ENCODE data around the gene VTI1A. TPM values are rescaled to one million over a fixed set of nuclear protein-coding genes. Genes with fewer than 3 reads are reported as not detected.

Gene VTI1A
- total RNA-seq, 1 experiment from 2014 or later: 12.0 TPM

DNA sequence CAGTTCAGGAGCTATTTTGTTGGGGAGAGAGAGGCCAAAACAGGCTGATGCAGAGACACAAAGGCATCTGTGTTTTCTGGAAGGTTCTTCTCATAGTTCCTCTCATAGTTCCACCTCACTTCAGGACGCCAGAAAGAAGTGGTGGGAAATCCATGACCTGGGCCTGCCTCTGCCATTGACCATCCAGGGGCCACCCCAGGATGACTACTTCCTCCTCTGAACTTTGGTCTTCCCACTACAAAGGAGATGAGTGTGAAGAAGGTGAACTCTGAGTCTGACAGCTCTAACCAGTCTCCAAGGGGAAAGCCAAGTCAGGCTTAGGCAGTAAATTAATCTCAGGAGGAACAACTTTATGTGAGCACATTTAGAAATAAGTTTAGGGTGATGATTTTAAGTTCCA lies 327.2 kb downstream of the VTI1A start:
- DNase-seq: no peak
- no peaks in the 10 kb centered on the region for H3K27me3 ChIP-seq
- H3K4me3 ChIP-seq: no peak overlapping the region
- no peaks in the 10 kb centered on the region for H3K36me3 ChIP-seq
- no peaks in the 10 kb centered on the region for H3K9me3 ChIP-seq

DNA sequence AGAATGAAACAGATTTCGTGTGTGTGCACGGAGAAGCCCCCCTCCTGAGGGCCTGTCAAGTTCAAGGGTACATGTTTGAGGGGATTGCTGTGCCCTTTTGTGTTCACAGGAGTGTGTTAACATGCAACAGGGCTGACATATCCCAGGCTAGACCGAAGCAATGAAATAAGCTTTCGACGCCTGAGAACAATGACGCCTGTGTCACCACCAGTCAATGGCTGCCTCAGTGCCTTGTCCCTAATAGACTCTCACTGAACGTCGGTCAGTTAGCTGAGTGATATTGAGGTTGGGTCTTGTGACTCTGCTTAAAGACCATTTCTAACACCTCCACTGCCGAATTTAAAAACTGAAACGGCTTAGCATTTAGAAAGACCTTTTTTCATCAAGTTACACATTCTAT lies 327.8 kb downstream of the VTI1A start:
- Histone ChIP-seq H3K27me3 (no peaks in the 10 kb centered on the region), H3K9me3 (no peaks in the 10 kb centered on the region), H3K36me3 (no peaks in the 10 kb centered on the region), H3K4me3 (no peak overlapping the region)
- DNase-seq: no peak

DNA sequence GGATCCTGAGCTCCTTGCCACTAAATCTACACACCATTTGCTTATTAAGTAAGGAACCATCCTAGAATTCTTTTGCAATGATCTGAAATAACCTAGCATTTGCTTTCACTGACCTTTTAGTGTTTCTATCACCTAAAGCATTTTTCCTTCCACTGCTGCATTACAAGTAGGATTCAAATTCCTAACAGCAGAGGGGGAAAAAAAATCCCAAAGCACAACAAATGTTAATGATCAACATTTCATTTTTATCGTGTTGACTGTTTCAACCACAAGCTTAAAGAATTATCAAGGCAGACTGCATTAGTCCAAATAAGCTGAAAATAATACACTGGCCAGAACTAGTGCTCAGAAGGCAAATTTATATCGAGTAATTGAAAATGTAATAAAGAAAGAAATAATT lies 328.4 kb downstream of the VTI1A start:
- no peak for DNase-seq
- Histone ChIP-seq H3K9me3 (no peaks in the 10 kb centered on the region), H3K36me3 (no peaks in the 10 kb centered on the region), H3K4me3 (no peak overlapping the region), H3K27me3 (no peaks in the 10 kb centered on the region)

DNA sequence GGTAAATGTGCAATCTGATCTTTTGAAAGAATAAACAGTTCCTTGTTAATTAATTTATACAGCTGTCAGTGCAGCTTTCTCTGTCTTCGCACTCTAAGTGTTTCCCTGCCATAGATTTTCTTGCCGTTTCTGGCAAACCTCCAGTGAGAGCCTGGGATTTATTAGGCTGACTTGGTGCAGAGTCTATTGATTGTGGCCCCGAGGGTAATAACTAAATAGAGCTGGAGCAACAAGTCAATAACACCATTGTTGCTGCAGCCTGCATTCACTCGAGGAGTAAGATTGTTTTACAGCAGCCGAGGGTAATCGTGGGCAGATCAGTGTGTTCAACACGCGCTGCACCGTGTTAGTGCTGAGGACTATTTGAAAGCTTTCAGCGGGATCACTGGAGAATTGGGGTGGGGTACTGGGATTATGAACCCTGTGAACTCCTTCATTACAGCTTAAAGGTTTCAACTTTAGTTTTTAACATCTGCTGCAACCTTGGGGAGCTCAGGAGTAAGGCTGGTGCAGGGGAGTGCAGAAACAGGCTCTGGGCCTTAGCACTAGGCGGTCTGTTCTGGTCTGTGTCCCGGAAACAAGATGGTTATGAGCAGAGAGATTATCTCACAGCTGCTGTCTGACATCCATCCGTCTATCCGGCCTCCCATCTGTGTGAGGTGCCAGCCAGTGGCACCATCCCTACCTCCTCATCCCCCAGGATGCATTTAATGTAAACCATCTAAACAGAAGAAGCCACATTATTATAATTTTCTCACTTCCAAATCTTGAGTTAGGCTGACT lies 329.1 kb downstream of the VTI1A start:
- Histone ChIP-seq H3K9me3 (no peaks in the 10 kb centered on the region), H3K36me3 (no peaks in the 10 kb centered on the region), H3K27me3 (no peaks in the 10 kb centered on the region), H3K4me3 (no peak overlapping the region)
- DNase-seq: no peak

DNA sequence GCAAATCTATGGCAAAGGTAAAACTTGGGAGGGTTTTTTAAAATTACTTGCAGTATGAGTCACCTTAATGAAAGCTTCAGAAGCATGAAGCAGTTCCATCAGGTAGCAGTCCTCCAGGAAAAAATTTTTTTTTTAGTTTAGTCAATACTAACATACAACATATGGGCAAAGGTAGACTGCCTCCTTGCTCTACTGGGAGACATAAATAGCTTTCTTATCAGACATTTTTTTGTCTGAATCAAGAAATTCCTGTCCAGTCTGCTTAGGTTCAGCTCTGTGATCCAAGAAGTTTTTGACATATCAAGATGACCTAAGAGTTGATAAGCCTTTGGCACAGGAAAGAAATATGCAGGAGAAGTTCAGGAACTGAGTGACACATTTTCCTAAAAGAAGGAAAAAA lies 331.6 kb downstream of the VTI1A start:
- no peaks in the 10 kb centered on the region for H3K9me3 ChIP-seq
- no peak overlapping the region for H3K4me3 ChIP-seq
- H3K27me3 ChIP-seq: no peaks in the 10 kb centered on the region
- no peak for DNase-seq
- no peaks in the 10 kb centered on the region for H3K36me3 ChIP-seq

DNA sequence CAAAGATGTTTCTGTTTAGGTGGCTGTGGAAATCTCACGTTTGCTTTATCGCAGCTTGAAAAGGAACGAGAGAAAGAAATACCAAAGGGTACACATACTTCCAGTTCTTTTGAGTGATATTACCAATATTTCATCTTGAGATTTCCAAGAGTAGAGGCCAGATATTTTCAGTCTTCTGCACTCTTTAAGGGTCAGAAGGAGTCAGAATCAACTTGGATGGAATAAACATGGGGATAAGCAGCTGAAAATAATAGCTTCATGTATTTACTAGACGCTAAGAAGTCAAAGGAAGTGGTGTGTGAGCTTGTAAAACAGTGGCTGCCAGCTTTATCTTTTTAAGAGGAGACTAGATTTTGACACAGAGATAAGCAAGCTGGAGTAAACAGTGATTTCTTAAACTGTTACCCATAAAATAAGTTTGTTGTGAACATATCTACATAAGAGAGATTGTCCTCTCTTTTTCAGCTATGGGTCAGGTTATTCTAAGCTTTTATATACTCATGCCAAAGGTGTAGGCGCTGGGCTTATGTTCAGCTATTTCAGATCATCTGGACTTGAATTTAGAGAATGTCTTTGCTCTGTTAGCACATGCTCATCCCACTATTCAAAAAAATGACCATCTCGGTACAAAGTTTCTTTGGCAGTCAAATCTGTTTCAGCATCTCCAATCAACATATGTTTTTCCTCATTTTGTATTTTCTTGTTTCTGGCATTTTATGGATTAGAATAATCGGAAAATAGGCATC lies 332.2 kb downstream of the VTI1A start:
- no peaks in the 10 kb centered on the region for H3K27me3 ChIP-seq
- H3K4me3 ChIP-seq: no peak overlapping the region
- no peaks in the 10 kb centered on the region for H3K9me3 ChIP-seq
- H3K36me3 ChIP-seq: no peaks in the 10 kb centered on the region
- no peak for DNase-seq

DNA sequence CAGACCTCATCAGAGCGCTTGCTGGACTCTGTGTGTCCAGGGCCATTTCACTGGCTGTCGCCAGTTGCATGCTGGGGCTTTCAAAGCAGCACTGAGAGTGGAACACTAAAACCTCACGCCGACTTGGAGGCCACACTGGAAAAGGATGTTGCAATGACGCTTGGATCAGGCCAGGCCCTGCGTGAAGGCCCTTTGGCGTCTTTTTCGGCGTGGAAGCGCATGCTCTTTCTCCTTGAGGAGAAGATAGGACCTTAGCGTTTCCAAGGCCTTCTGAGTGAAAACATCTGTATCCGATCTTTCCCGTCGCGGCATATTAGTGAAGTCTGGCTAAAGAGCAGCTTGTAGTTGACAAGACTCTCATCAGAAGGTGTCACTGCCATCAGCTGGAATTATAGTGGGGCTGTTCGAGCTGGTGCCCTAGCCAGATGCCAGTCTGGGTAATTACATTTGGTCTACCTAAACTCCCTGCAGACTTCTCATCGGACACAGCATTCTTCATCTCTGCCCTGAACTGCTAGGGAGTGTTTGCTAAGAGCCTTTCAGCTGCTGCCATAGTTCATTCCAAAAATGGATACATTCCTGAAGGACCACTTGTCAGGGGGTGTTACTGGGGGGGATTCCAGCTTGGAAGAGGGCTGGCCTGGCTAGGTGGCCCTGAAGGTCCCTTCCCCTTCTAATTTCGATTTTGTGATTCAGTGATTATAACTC lies 335.3 kb downstream of the VTI1A start:
- no peaks in the 10 kb centered on the region for H3K36me3 ChIP-seq
- no peak for DNase-seq
- H3K9me3 ChIP-seq: no peaks in the 10 kb centered on the region
- H3K4me3 ChIP-seq: no peak overlapping the region
- no peaks in the 10 kb centered on the region for H3K27me3 ChIP-seq

DNA sequence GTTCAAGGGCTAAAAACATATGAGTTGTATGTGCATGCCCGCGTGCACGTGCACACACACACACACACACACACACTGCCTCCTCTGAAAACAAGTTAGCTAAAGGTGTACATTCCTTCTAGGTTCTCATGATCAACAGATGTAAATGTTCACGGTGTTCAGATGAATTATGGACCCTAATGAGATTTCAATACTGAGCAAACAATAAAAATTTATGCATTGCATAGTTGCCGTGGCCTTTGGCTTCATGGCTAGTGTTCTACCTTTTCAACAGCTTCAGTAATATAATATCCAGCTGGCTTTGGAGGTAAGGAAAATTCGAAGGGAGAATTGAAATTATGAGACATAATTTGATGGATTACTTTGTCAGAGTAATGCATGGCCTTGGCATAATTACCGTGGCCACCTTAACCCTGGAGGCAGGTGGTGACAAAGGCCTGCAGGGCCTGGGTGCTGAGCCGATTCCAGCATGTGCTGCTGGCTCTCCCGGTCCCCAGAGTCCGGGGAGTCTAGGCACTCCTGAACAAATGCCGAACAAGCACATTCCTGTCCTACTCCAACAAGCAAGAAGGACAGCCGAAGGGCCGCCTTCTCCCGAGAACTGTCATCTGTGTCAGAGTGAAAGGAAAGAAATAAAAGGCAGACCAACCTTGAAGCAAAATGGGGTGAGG lies 336.5 kb downstream of the VTI1A start:
- no peak for DNase-seq
- Histone ChIP-seq H3K27me3 (no peaks in the 10 kb centered on the region), H3K36me3 (no peaks in the 10 kb centered on the region), H3K9me3 (no peaks in the 10 kb centered on the region), H3K4me3 (no peak overlapping the region)

DNA sequence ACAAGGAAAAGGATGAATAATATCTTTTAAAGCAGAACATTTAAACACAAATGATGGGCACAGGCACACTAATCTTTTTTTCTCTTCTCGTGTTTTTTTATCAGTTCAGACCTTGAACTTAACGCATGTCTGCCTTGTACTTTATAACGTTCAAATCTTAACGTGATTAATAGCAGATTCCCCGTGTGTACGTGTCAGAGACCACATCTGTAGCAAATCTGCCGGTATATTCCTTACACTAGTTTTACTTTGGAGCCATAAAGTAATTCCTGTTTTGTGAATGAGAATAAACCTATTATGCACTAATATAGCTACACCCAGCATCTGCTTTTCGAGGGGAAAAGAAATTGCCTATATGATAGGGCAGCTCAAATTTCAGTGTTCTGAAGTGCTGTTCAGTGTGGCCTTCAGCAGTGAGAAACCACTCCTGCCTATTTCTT lies 337.0 kb downstream of the VTI1A start:
- no peak for DNase-seq
- Histone ChIP-seq H3K4me3 (no peak overlapping the region), H3K36me3 (no peaks in the 10 kb centered on the region), H3K27me3 (no peaks in the 10 kb centered on the region), H3K9me3 (no peaks in the 10 kb centered on the region; the same call in 1 of the 2 replicates)

DNA sequence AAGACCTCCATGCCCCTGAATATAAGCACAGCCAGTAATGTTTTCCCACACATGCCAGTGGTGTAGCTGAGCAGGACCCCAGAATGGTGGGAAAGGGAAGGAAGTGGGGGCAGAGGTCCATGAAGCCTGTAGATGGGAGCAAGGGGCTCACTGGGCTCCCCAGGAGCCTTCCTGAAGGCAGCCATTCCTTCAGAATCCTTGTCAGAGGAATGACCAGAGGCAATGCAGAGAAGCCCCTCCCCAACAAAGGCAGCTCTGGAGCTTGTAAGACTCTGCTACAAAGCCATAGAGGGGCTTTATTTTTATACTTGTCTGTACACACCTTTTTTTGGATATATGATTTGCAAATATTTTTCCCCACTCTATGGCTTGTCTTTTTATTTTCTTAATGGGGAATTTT lies 338.1 kb downstream of the VTI1A start:
- Histone ChIP-seq H3K36me3 (no peaks in the 10 kb centered on the region), H3K4me3 (no peak overlapping the region), H3K27me3 (no peaks in the 10 kb centered on the region), H3K9me3 (peaks cover 3% of the 10 kb centered on the region)
- no peak for DNase-seq

DNA sequence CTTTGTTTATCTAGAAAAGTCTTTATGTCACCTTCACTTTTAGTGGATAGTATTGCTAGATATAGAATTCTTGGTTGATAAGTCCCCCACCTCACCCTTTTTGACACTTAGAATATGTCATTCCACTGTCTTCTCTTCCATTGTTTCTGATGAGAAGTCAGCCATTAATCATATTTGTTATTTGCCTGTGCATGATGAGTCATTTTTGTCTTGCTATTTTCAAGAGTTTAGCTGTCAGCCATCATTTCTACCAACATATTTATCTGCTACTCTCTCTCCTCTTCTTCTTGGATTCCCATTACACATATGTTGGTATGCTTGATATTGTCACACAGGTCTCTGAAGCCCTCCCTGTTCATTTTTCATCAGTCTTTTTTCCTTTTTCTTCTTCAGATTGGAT lies 342.2 kb downstream of the VTI1A start:
- Histone ChIP-seq H3K36me3 (no peaks in the 10 kb centered on the region), H3K4me3 (no peak overlapping the region), H3K9me3 (peaks cover 5% of the 10 kb centered on the region), H3K27me3 (no peaks in the 10 kb centered on the region)
- no peak for DNase-seq

DNA sequence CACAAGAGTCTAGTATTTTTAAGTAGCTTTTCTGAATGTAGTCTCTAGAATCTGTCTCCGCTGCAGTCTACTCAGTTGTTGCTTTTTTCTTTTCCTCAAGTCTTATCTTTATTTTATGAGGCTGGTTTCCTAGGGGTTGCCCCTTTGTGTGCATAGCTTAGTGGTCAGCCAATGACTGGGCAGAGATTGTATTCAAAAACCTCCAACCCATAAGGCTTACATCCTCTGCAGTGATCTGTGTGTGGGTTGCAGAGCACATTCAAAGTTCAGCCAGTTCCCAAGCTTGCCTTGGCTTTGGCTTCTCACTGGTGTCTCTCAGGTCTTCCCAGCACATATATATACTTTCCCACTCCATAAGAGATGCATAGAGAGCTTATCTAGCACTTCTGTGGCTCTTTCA lies 343.0 kb downstream of the VTI1A start:
- Histone ChIP-seq H3K36me3 (no peaks in the 10 kb centered on the region), H3K27me3 (no peaks in the 10 kb centered on the region), H3K4me3 (no peak overlapping the region), H3K9me3 (peaks cover 5% of the 10 kb centered on the region)
- no peak for DNase-seq

DNA sequence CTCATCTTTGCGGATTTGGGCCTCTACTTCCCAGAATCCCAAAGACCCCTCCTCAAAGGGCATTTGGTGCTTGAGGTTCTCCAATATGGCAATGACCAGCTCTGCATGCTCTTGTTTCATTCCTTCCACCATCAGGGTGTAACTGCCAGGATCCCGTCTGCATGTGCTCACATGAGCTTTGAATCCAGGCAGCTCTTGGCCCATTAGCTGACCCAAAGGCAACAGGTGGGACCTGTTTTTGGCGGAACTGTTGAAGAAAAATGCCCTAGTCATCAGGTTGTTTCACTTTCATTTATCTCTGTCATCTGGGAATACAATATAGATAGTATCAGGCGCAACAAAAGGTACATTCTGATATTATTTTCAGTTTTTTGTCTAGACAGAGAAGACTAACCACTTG lies 343.9 kb downstream of the VTI1A start:
- Histone ChIP-seq H3K36me3 (no peaks in the 10 kb centered on the region), H3K4me3 (no peak overlapping the region), H3K27me3 (no peaks in the 10 kb centered on the region), H3K9me3 (peaks cover 5% of the 10 kb centered on the region)
- no peak for DNase-seq

DNA sequence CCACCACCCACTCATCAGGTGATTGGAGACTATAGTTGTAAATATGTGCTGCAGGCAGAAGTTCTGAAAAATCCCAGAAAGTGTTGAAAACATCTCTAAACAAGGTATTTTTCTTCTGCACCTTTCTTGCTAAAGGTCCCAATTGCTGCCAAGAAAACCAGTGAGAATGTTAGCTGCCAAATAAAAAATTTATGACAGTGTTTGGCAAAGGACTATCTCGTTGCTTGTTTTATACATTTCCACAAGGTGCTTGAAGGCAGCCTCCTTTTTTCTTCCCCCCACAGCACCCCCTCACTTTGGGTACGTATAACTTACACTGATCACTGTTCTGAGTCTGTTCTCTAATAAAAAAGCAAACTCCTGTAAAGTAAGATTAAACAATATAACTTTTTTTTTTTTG lies 344.4 kb downstream of the VTI1A start:
- no peaks in the 10 kb centered on the region for H3K36me3 ChIP-seq
- H3K27me3 ChIP-seq: no peaks in the 10 kb centered on the region
- no peak overlapping the region for H3K4me3 ChIP-seq
- no peak for DNase-seq
- H3K9me3 ChIP-seq: peaks cover 5% of the 10 kb centered on the region

DNA sequence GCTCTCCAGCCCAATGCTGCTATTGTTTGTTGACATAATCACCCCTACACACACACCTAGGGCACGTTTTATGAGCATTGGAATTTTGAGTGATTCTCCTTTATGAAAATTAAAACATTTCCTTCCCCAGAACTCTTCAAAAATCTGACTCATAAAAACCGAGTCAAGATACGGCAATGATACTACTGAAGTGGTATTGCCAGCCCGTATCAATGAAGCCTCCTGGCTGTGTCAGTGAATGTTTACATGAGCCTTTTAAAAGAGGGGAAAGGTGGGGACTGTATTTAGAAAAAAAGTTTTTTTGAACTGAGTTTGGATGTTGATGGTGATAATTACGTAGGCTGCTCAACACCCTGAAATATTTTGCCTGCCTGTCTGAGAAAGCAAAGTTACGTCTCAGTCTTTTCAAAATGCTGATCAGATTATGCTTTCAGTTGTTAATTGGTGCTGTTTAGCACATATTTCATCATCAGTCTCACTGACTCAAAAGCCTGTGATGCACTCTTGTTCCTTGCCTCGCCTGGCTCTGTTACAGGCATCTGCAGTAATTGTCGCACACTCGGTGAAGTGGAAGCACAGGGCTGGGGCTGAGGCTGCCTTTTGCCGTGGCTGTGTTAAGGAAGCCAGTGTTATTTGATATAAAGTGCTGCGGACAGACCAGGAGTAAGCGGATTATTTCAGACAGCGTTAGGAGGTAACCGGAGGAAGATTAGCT lies 345.6 kb downstream of the VTI1A start:
- Histone ChIP-seq H3K4me3 (no peak overlapping the region), H3K27me3 (no peaks in the 10 kb centered on the region), H3K36me3 (no peaks in the 10 kb centered on the region), H3K9me3 (peaks cover 5% of the 10 kb centered on the region)
- peak; percentile 12 for DNase-seq

DNA sequence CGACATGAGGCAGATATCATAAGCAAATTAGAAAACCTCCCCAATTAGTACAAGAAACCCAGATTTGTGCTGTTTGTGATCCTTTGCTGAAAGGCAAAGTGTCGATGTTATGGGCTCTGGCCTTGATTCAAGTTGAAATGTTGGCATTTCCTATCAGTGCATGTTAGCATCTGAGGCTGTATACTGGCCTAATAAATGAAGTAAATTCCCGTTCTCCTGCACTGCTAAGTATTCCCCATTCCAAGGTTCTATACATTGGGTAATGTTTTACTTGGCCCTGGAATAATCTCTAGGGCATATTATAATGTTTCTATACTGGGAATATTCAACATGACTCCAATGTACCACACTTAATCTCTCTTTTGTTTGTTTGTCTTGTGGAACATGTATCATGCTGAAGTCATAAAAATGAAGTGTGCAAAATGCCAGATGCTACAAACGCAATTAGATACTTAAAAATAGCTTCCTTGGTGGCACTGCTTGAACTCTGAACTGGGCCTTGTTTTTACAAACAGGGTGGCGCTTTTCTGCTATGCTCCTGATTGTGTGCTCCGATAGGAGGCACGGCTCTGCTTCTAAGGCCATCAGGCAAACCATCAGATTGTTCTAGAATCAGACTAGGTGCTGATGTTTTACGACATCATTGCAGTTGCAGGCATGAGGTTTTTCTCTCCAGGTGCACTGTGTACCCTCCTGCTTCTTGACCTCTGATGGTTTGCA lies 346.3 kb downstream of the VTI1A start:
- H3K27me3 ChIP-seq: no peaks in the 10 kb centered on the region
- H3K9me3 ChIP-seq: peaks cover 5% of the 10 kb centered on the region
- no peak overlapping the region for H3K4me3 ChIP-seq
- H3K36me3 ChIP-seq: no peaks in the 10 kb centered on the region
- DNase-seq: no peak

Data from MG63 (cell line).